Activated CD4-positive, CD25-positive, alpha-beta regulatory T cell treated with anti-CD3 and anti-CD28 coated beads, Interleukin-2, amount 50 U/mL, for 72 hours (primary cell): ENCODE data around the gene SSC5D.

ENCODE experiments used
- DNase-seq: peaks from one replicate; pipeline ENCODE4 v3.0.0; 2021

Gene SSC5D

DNA sequence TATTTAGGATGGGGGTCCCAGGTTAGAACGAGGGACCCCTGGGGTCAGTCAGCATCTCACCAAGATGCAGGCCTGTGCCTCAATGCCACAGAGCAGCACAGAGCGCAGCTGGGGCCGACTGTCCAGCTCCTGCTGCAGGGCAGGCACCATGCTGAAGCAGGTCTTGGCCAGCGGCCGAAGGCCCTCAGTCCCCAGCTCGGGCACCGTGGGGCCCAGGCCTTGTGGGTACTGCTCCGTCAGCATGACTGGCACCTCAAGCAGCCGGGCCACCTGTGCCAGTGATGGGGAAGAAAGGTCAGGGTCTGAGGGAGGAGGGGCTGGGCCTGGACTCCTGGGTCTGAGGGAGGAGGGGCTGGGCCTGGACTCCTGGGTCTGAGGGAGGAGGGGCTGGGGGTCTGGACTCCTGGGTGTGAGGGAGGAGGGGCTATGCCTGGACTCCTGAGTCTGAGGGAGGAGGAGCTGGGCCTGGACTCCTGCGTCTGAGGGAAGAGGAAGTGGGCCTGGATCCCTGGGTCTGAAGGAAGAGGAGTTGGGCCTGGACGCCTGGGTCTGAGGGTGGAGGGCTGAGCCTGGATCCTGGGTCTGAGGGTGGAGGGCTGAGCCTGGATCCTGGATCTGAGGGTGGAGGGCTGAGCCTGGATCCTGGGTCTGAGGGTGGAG lies 32.5 kb upstream of the SSC5D start:
- DNase-seq, result no peak

DNA sequence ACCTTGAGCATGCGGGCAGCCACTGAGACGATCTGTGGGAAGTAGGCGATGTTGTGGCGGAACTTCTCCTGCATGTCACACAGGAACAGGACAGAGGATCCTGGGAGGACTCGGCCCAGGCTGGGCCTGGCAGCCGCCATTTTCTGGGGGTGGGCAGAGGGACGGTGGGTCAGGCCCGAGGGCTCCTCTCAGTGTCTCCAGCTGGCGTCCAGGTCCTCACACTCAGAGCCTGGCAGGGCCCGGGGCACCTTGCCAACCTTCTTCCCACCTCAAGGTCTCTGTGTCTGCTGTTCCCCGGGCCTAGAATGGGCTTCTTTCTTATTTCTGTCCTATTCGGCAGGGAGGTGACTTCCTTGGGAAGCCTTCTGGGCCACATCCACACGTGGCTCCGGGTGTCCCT lies 31.9 kb upstream of the SSC5D start:
- DNase-seq, result no peak

- no peak for DNase-seq
Measured at GRCh38 chr19:55457683-55458457, 30.4 kb upstream of the SSC5D start.

DNA sequence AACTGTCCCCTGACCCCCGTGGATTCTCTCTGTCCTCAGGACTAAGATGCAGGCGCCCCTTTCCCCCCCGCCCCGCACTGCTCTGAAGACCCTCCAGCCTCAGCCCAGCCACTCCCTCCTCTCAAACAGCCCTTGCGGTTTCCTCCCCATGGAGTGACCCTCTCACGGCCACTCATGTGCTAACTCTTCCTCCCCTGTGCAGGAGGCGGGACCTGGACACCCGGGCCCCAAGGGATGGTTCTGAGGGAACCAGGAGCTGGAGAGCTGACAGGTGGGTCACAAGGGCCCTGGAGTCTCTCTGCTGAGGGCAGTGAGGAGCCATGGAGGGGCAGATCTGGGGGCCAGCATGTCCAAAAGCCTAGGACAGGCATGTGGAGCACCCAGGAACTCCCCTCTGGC lies 28.7 kb upstream of the SSC5D start:
- no peak for DNase-seq

GRCh38 chr19:55459950-55460657 lies 28.1 kb upstream of the SSC5D start:
- no peak for DNase-seq

GRCh38 chr19:55460670-55461258 lies 27.5 kb upstream of the SSC5D start:
- peak; percentile 54 for DNase-seq

GRCh38 chr19:55461259-55461973 lies 26.8 kb upstream of the SSC5D start, which contains the start of gene ISOC2:
Gene ISOC2, minus strand, starts transcription at chr19:55461642. Its CDS starts 5,156 bp downstream, at chr19:55456486.
- peak; percentile 100 for DNase-seq

- no peak for DNase-seq
Measured at GRCh38 chr19:55461974-55462626, 26.1 kb upstream of the SSC5D start.

GRCh38 chr19:55462722-55463121 lies 25.5 kb upstream of the SSC5D start:
- DNase-seq, result no peak

DNA sequence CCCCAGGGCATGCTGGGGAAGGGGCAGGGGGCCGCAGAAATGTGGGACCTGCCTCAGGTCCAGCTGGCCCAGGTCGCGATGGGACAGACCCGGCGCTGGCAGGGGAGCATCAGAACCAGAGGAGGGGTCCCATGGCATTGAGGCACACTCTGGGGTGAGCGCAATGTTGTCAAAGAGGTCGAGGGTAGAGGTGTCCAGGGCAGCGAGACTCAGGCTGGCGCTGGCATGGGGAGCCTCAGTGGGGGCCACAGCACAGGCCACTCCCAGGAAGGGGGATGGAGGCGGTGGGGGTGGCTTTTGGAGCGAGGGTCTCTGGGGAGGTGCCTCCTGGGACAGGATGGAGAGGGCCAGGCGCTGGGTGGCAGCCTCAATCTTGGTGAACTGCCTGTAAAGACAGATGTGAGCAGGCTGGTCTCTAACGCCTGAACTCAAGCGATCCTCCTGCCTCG lies 24.6 kb upstream of the SSC5D start:
- DNase-seq, result no peak

DNA sequence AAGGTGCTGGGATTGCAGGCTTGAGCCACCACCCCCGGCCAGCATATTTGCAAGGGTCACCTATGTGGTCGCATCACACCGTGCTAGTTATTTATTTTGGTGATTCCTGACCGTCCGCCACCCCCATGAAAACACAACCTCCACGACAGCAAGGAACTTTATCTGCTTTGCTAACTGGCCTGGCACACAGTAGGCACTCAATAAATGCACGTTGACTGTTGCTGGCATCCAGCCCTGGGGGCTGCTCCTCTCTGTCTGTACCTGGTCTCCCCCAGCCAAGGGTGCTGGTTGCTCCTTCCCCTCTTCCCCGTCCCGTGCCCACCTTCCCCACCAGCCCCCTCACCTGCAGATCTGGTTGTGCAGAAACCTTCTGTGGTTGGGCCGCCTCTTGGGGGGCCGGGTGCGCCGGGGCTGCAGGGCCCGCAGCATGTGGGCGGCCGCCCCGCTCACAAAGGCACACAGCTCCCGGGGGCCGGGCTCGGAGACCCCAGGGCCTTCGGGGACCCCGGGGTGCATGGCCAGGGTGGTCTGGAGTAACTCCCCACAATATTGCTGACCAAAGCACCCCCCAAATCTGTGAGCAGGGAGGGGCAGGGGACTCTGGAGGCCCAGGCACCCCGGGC lies 24.1 kb upstream of the SSC5D start:
- no peak for DNase-seq

- no peak for DNase-seq
Measured at GRCh38 chr19:55464662-55465054, 23.6 kb upstream of the SSC5D start, which contains the start of gene C19orf85. Gene C19orf85, minus strand, starts transcription at chr19:55464751. Its CDS starts 197 bp downstream, at chr19:55464554.

GRCh38 chr19:55465460-55466240 lies 22.6 kb upstream of the SSC5D start:
- DNase-seq, result no peak

DNA sequence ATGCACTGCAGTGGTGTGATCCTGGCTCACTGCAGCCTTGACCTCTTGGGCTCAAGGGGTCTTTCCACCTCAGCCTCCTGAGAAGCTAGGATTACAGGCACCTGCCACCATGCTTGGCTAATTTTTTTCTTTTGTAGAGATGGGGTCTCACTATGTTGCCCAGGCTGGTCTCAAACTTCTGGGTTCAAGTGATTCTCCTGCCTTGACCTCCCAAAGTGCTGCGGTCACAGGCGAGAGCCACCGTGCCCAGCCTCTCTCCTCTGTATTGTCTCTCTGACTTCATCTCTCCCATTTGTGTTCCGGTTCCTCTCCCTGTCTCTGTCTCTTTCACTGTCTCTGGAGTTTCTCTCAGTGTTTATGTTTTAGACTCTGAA lies 22.0 kb upstream of the SSC5D start:
- no peak for DNase-seq

DNA sequence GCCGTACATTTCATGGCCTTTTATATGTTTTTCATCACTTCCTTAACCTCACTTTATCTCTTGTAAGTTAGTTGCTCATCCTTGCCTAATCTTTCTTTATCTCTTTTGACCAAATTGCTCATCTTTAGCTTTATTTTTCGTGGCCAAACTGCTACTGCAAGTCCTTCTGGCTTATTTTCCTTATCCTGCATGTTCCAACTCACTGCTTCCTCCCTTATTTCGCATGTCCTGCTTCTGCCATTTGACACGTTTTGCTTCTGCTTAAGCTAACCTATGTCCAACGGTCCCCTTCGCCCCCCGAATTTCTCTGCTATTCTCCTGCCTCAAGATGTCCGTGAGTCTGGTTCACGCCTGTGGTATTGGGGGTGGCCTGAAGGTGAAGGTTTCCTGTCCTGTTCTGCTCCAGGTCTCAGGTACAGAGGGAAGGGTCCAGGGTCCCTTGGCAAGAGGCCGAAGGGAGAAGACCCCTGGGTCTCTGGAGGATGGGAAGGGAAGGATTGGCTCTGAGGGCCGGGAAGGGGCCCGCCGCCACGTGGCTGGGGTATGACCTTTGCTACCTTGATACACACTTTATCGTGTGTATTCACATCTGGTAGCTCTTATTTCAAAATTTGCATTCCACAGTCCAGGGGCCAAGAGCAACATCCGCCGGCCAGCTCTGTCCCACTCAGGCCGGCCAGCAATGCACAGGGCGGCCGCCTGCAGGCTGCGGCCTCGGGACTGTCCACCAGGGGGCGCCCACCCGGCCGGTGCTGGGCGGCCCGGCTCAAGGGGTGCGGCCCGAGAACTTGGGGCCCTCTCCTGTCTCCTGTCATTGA lies 20.8 kb upstream of the SSC5D start:
- DNase-seq, result peak; percentile 82

GRCh38 chr19:55468054-55468393 lies 20.2 kb upstream of the SSC5D start:
- no peak for DNase-seq

GRCh38 chr19:55471266-55471665 lies 17.0 kb upstream of the SSC5D start:
- no peak for DNase-seq

- DNase-seq, result no peak
Measured at GRCh38 chr19:55472463-55472862, 15.8 kb upstream of the SSC5D start.

DNA sequence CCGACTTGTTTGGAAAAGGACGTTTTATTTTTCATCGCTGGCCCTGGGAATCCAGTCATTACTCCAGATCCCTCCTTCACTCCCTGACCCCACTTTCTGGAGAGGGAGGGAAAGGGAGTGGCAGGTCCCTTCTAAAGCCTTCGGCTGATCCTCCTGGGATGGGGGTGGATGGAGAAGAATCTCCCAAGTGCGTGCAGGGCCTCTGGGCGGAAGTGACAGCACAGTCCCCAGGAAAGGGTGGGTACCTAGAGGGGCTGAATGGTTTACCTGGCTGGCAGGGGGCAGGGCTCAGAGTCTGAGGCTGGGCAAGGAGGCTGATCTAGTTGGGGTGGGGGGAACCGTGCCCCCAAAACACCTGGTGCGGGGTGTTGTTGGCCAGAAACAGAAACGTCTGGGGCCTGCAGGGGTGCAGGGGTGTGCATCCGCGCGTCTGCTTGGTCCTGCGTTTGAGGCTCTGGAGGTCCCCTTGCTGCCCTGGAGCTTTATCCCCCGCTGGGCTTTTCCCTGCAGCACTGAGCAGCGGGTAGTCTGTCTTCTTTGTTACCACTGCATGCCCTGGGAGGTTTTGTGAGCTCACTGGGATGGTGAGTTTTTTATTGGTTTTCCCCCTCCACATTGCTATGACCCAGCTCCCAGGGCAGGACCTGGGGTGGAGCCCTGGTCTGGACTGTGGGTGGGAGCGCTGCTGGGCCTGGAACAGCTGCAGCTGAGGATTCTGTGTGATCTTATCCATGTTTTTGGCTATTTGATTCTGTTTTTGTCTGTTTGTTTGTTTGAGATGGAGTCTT lies 14.8 kb upstream of the SSC5D start:
- no peak for DNase-seq
